GM21515 (cell line): ENCODE results near the gene JAZF1.

Source experiments
- ATAC-seq: cut with Tn5 transposase; IDR thresholded peaks from one replicate; pipeline ENCODE4 v1.9.1; 2021; ENCODE audit not compliant: unreplicated experiment

Gene JAZF1

GRCh38 chr7:27795977-27796376, 384.6 kb downstream of the JAZF1 start:
- no peak for ATAC-seq

GRCh38 chr7:27793780-27794179, 386.8 kb downstream of the JAZF1 start:
- no peak for ATAC-seq

GRCh38 chr7:27788437-27788836, 392.2 kb downstream of the JAZF1 start:
- no peak for ATAC-seq

GRCh38 chr7:27784399-27785053, 396.1 kb downstream of the JAZF1 start:
- no peak for ATAC-seq

- ATAC-seq = no peak
Measured at GRCh38 chr7:27782849-27783248, 397.7 kb downstream of the JAZF1 start.

GRCh38 chr7:27781188-27781587, 399.4 kb downstream of the JAZF1 start:
- no peak for ATAC-seq
